ENCODE data around the gene ZNF621. TPM values are rescaled to one million over a fixed set of nuclear protein-coding genes. Genes with fewer than 3 reads are reported as not detected.

The ZNF621 gene
- total and polyA plus RNA-seq, 4 donors: 3.3 to 11.5 (median 7.0) TPM

GRCh38 chr3:40490916-40491315, 33.8 kb upstream of the ZNF621 start:
- TF ChIP-seq FOXA2 (IDR thresholded peaks at IDR 0.05): no peak
- TF ChIP-seq GABPA (IDR thresholded peaks at IDR 0.05 in 1 of 2, conservative IDR thresholded peaks at IDR 0.05 in 1 of 2): no peak
- no peak for TF ChIP-seq TAF1 (conservative IDR thresholded peaks at IDR 0.05)
- TF ChIP-seq SP1 (IDR thresholded peaks at IDR 0.05): no peak
- no peak for TF ChIP-seq HNF4G (IDR thresholded peaks at IDR 0.05)
- TF ChIP-seq YY1 (IDR thresholded peaks at IDR 0.05): no peak
- WGBS: 91% methylated on average over 5 of the region's 5 CpGs
- no peak for DNase-seq (ENCODE audit: low spot score)
- H3K27me3 ChIP-seq (ENCODE audit: control insufficient read depth in 4 of 4, insufficient read depth in 4 of 4, low read length in 3 of 4): no peaks in the 10 kb centered on the region
- peaks cover 14 to 19% (median 15%) of the 10 kb centered on the region in 4 donors for H3K9me3 ChIP-seq (ENCODE audit: control insufficient read depth in 4 of 4, low read length in 3 of 4)
- no peak overlapping the region for H3K27ac ChIP-seq (ENCODE audit: low read depth in 1 of 2, low read length in 2 of 2)
- H3K4me3 ChIP-seq (ENCODE audit: low read depth in 1 of 3, low read length in 3 of 3): no peak overlapping the region
- H3K9ac ChIP-seq (ENCODE audit: low read depth in 1 of 2, low read length in 2 of 2): no peak overlapping the region
- H3K4me1 ChIP-seq (ENCODE audit: control insufficient read depth in 4 of 4, insufficient read depth in 4 of 4, low read length in 3 of 4): no peaks in the 10 kb centered on the region
- peaks cover 8 to 22% (median 17%) of the 10 kb centered on the region in 4 donors for H3K36me3 ChIP-seq (ENCODE audit: control insufficient read depth in 4 of 4, insufficient read depth in 3 of 4, low read depth in 1 of 4, low read length in 3 of 4)

GRCh38 chr3:40494698-40495097, 30.1 kb upstream of the ZNF621 start:
- 73% methylated on average over 2 of the region's 2 CpGs for WGBS

More at GRCh38 chr3:40494698-40495097, 30.1 kb upstream of the ZNF621 start:
- Histone ChIP-seq H3K9me3 (ENCODE audit: control insufficient read depth in 4 of 4, low read length in 3 of 4) (no peaks in the 10 kb centered on the region), H3K36me3 (ENCODE audit: control insufficient read depth in 4 of 4, insufficient read depth in 3 of 4, low read depth in 1 of 4, low read length in 3 of 4) (no peaks in the 10 kb centered on the region), H3K27ac (ENCODE audit: low read depth in 1 of 2, low read length in 2 of 2) (no peak overlapping the region), H3K4me1 (ENCODE audit: control insufficient read depth in 4 of 4, insufficient read depth in 4 of 4, low read length in 3 of 4) (no peaks in the 10 kb centered on the region), H3K9ac (ENCODE audit: low read depth in 1 of 2, low read length in 2 of 2) (no peak overlapping the region), H3K27me3 (ENCODE audit: control insufficient read depth in 4 of 4, insufficient read depth in 4 of 4, low read length in 3 of 4) (no peaks in the 10 kb centered on the region), H3K4me3 (ENCODE audit: low read depth in 1 of 3, low read length in 3 of 3) (no peak overlapping the region)
- no peak for DNase-seq (ENCODE audit: low spot score)
- TF ChIP-seq GABPA (IDR thresholded peaks at IDR 0.05 in 1 of 2, conservative IDR thresholded peaks at IDR 0.05 in 1 of 2) (no peak), ZBTB33 (IDR thresholded peaks at IDR 0.05) (no peak), RAD21 (IDR thresholded peaks at IDR 0.05) (no peak), CTCF (IDR thresholded peaks at IDR 0.05; ENCODE audit: low read depth, low read length, missing input control) (no peak), HNF4G (IDR thresholded peaks at IDR 0.05) (no peak), JUND (IDR thresholded peaks at IDR 0.05) (no peak), REST (IDR thresholded peaks at IDR 0.05) (no peak), TAF1 (conservative IDR thresholded peaks at IDR 0.05) (no peak), ATF3 (IDR thresholded peaks at IDR 0.05) (no peak), FOXA1 (IDR thresholded peaks at IDR 0.05) (no peak), YY1 (IDR thresholded peaks at IDR 0.05) (no peak), MAX (IDR thresholded peaks at IDR 0.05) (no peak), FOXA2 (IDR thresholded peaks at IDR 0.05) (no peak), SP1 (IDR thresholded peaks at IDR 0.05) (no peak), NR2F2 (IDR thresholded peaks at IDR 0.05) (no peak), HNF4A (conservative IDR thresholded peaks at IDR 0.05) (no peak), EGR1 (IDR thresholded peaks at IDR 0.05; ENCODE audit: low read depth in 2 of 2) (no peak)
